ENCODE measurements around the gene HPGD. TPM values are rescaled to one million over a fixed set of nuclear protein-coding genes. Genes with fewer than 3 reads are reported as not detected.

HPGD gene
- total and polyA plus RNA-seq, 9 donors = 1.2 to 8.1 (median 5.1) TPM

DNA sequence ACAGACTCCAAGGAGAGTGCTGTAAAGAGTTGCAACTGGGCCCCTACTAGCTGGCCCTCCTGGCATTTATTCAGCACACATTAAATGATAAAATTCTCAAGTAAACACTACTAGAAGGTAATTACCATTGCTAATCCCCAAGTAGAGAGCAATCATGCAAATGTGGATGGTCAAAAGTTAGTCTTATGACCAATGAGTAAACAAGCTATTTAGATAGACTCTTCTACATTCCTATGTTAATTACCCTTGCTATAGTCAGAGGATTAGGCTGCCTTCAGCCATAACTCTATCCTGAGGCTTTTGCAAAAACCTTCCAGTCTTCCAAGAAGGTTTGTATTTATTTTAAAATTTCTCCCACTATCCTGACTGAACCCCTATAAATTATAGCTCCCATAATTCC, 28.3 kb upstream of the HPGD start:
- Histone ChIP-seq H3K27ac (ENCODE audit: low read length) (no peak overlapping the region), H3K27me3 (ENCODE audit: control insufficient read depth, insufficient read depth, low read length) (no peaks in the 10 kb centered on the region), H3K36me3 (ENCODE audit: control insufficient read depth, insufficient read depth, low read length) (no peaks in the 10 kb centered on the region), H3K4me1 (ENCODE audit: control insufficient read depth, insufficient read depth, low read length) (peaks cover 2% of the 10 kb centered on the region), H3K9me3 (replicated peaks; ENCODE audit: control insufficient read depth, low read depth, low read length) (no peaks in the 10 kb centered on the region), H3K4me3 (ENCODE audit: low read length) (no peak overlapping the region)
- no peak for DNase-seq

DNA sequence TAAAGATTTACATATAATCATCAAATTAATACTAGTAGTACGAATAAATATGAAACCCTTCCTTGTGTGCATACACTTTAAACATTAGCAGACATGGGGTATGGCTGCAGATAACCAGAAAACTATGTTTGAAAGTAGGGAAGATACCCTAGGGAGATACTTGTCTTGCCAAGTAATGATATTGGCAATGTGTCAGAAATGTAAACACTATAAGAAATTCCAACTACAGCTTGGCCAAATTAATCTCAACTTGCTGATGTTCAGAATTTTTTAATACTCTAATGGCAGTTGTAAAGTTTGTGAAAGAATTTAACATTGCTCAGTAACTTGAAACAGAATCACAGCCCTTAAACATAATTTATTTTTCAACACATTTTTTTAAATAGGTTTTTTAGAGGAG, 27.4 kb upstream of the HPGD start:
- peaks cover 2% of the 10 kb centered on the region for H3K4me1 ChIP-seq (ENCODE audit: control insufficient read depth, insufficient read depth, low read length)

DNA sequence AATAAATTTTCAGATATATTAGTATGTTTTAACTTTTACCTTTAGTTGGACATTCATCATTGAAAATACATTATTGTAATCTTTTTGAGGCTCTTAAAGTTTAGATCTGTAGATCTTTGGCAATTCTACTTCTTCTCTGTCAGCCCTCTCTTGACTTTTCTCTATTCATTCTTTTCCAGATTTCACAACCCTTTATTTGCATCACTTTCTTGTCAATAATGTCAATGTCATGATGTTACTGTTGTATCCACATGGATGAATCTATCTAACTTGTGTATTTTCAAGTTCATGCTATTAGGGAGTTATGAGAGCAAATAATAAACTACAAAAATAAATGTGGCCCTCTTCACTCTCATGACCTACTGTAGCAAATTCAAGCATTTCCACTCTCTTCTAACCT, 23.0 kb upstream of the HPGD start:
- Histone ChIP-seq H3K9me3 (replicated peaks; ENCODE audit: control insufficient read depth, low read depth, low read length) (no peaks in the 10 kb centered on the region), H3K4me1 (ENCODE audit: control insufficient read depth, insufficient read depth, low read length) (peaks cover under 1% of the 10 kb centered on the region), H3K4me3 (ENCODE audit: low read length) (no peak overlapping the region), H3K36me3 (ENCODE audit: control insufficient read depth, insufficient read depth, low read length) (no peaks in the 10 kb centered on the region), H3K27me3 (ENCODE audit: control insufficient read depth, insufficient read depth, low read length) (no peaks in the 10 kb centered on the region), H3K27ac (ENCODE audit: low read length) (no peak overlapping the region)
- no peak for DNase-seq

More for the DNA sequence above, 27.4 kb upstream of the HPGD start:
- H3K27ac ChIP-seq (ENCODE audit: low read length) = no peak overlapping the region
- no CpG with 5 or more reads among the region's 1 CpG for WGBS (ENCODE audit: insufficient coverage)
- peak; percentile 79 for DNase-seq
- H3K9me3 ChIP-seq (replicated peaks; ENCODE audit: control insufficient read depth, low read depth, low read length) = no peaks in the 10 kb centered on the region
- no peaks in the 10 kb centered on the region for H3K27me3 ChIP-seq (ENCODE audit: control insufficient read depth, insufficient read depth, low read length)
- H3K4me3 ChIP-seq (ENCODE audit: low read length) = no peak overlapping the region
- H3K36me3 ChIP-seq (ENCODE audit: control insufficient read depth, insufficient read depth, low read length) = no peaks in the 10 kb centered on the region

GRCh38 chr4:174544496-174544895, 22.2 kb upstream of the HPGD start:
- H3K27me3 ChIP-seq (ENCODE audit: control insufficient read depth, insufficient read depth, low read length) = no peaks in the 10 kb centered on the region
- no peak for DNase-seq
- WGBS (ENCODE audit: insufficient coverage) = no CpG with 5 or more reads among the region's 4 CpGs

GRCh38 chr4:174540175-174540574, 17.9 kb upstream of the HPGD start:
- Histone ChIP-seq H3K27me3 (ENCODE audit: control insufficient read depth, insufficient read depth, low read length) (no peaks in the 10 kb centered on the region), H3K4me3 (ENCODE audit: low read length) (no peak overlapping the region), H3K36me3 (ENCODE audit: control insufficient read depth, insufficient read depth, low read length) (no peaks in the 10 kb centered on the region), H3K9me3 (replicated peaks; ENCODE audit: control insufficient read depth, low read depth, low read length) (no peaks in the 10 kb centered on the region), H3K27ac (ENCODE audit: low read length) (no peak overlapping the region), H3K4me1 (ENCODE audit: control insufficient read depth, insufficient read depth, low read length) (no peaks in the 10 kb centered on the region)
- no peak for DNase-seq
- WGBS (ENCODE audit: insufficient coverage) = 87% methylated on average over 6 of the region's 10 CpGs

More at GRCh38 chr4:174544496-174544895, 22.2 kb upstream of the HPGD start:
- no peak overlapping the region for H3K4me3 ChIP-seq (ENCODE audit: low read length)
- no peaks in the 10 kb centered on the region for H3K36me3 ChIP-seq (ENCODE audit: control insufficient read depth, insufficient read depth, low read length)
- H3K9me3 ChIP-seq (replicated peaks; ENCODE audit: control insufficient read depth, low read depth, low read length) = no peaks in the 10 kb centered on the region
- no peak overlapping the region for H3K27ac ChIP-seq (ENCODE audit: low read length)
- H3K4me1 ChIP-seq (ENCODE audit: control insufficient read depth, insufficient read depth, low read length) = no peaks in the 10 kb centered on the region

- Histone ChIP-seq H3K27ac (ENCODE audit: low read length) (no peak overlapping the region), H3K4me1 (ENCODE audit: control insufficient read depth, insufficient read depth, low read length) (no peaks in the 10 kb centered on the region), H3K36me3 (ENCODE audit: control insufficient read depth, insufficient read depth, low read length) (no peaks in the 10 kb centered on the region), H3K27me3 (ENCODE audit: control insufficient read depth, insufficient read depth, low read length) (no peaks in the 10 kb centered on the region), H3K9me3 (replicated peaks; ENCODE audit: control insufficient read depth, low read depth, low read length) (no peaks in the 10 kb centered on the region), H3K4me3 (ENCODE audit: low read length) (no peak overlapping the region)
- no peak for DNase-seq
- 90% methylated on average over 2 of the region's 3 CpGs for WGBS (ENCODE audit: insufficient coverage)
Observed at GRCh38 chr4:174539571-174539970, 17.3 kb upstream of the HPGD start.

DNA sequence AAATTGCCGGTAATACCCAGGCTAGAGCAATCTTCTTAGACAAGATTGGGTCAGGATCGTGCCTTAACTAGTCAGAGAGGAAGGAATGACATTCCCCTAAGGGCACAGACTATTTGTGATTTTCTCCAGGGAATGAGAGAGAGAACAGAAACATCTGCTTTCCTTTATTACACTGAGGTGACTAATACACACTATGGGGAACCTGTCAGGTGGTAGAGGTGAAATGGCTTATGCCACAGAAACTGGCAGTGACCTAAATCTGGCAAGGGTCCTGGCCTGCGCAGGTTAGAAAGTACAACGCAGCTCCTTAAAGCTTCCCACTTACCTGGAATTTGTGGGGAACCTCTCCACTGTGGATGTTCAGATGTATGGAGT, 16.6 kb upstream of the HPGD start:
- no peaks in the 10 kb centered on the region for H3K36me3 ChIP-seq (ENCODE audit: control insufficient read depth, insufficient read depth, low read length)
- H3K27me3 ChIP-seq (ENCODE audit: control insufficient read depth, insufficient read depth, low read length) = no peaks in the 10 kb centered on the region
- WGBS (ENCODE audit: insufficient coverage) = 86% methylated on average over 1 of the region's 4 CpGs
- no peaks in the 10 kb centered on the region for H3K9me3 ChIP-seq (replicated peaks; ENCODE audit: control insufficient read depth, low read depth, low read length)
- no peak overlapping the region for H3K27ac ChIP-seq (ENCODE audit: low read length)
- H3K4me3 ChIP-seq (ENCODE audit: low read length) = no peak overlapping the region
- DNase-seq = no peak
- H3K4me1 ChIP-seq (ENCODE audit: control insufficient read depth, insufficient read depth, low read length) = no peaks in the 10 kb centered on the region

DNA sequence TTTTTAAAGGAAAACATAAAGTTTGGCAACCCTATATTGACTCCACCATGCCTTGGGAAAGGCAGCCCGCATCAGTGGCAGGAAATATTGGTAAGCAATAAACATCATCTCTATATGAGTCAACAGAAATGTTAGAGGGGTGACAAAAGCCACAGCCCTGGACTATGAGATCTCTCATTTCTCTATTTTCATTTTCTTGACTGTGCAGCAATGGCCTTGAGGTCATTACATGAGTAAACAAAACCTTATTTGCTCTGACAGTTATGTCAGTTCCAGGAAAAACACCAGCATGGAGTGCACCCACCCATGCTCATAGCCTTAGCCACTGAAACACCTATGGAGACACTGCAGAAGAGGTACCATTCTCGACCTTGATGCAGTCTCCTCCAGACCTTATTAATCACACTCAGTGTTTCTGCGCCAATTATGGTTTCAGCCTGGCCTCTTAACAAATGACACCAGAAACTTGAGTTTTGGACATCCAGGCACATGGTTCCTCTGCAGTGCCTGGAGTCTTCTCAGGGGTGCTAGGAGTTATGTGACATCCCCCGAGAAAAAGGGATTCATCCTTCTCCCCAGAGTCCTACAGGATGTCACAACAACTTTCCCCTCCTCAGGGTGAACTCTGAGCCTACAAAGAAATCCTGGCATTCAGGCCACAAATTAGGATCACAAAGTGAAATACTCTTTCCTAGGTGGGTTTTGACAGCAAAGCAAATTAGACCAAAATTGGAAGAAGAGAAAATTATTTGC, 16.0 kb upstream of the HPGD start:
- DNase-seq = no peak
- Histone ChIP-seq H3K27me3 (ENCODE audit: control insufficient read depth, insufficient read depth, low read length) (no peaks in the 10 kb centered on the region), H3K4me3 (ENCODE audit: low read length) (no peak overlapping the region), H3K9me3 (replicated peaks; ENCODE audit: control insufficient read depth, low read depth, low read length) (no peaks in the 10 kb centered on the region), H3K27ac (ENCODE audit: low read length) (no peak overlapping the region), H3K4me1 (ENCODE audit: control insufficient read depth, insufficient read depth, low read length) (no peaks in the 10 kb centered on the region), H3K36me3 (ENCODE audit: control insufficient read depth, insufficient read depth, low read length) (no peaks in the 10 kb centered on the region)
- 75% methylated on average over 2 of the region's 4 CpGs for WGBS (ENCODE audit: insufficient coverage)

DNA sequence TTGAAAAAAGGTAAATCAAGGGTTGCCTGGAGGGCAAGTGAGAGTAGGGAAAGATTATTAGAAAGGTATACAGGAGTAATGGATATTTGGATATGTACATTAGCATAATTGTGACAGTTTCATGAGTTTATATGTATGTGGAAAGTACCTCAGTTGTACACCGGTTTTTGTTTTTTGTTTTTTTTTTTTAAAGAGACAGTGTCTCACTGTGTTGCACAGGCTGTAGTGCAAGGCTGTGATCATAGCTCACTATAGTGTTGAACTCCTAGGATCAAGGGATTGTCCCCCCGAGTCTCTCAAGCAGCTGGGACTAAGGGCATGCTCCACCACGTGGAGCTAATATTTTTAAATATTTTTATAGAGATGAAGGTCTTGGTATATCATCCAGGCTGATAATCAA, 15.3 kb upstream of the HPGD start:
- Histone ChIP-seq H3K36me3 (ENCODE audit: control insufficient read depth, insufficient read depth, low read length) (no peaks in the 10 kb centered on the region), H3K4me3 (ENCODE audit: low read length) (no peak overlapping the region), H3K4me1 (ENCODE audit: control insufficient read depth, insufficient read depth, low read length) (no peaks in the 10 kb centered on the region), H3K27me3 (ENCODE audit: control insufficient read depth, insufficient read depth, low read length) (no peaks in the 10 kb centered on the region), H3K9me3 (replicated peaks; ENCODE audit: control insufficient read depth, low read depth, low read length) (no peaks in the 10 kb centered on the region), H3K27ac (ENCODE audit: low read length) (no peak overlapping the region)
- WGBS (ENCODE audit: insufficient coverage) = 71% methylated on average over 1 of the region's 3 CpGs
- DNase-seq = no peak

DNA sequence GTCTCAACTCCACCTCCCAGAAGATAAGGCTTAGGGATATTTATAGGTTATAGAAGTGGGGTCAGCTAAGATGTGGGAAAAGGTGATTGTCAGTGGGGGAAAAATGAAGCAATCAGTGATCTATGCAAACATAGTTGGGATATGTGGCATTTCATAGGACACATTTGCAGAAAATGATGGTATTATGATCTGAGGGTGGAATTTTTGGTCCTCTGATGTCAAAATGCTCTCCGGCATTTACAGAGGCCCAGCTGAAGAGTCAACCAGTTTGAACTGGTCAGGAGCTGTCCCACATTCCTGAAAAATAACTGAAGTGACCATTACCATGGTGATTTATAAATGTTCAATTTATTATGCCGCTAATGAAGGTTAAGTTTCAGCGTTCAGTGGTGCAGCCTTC, 12.2 kb upstream of the HPGD start:
- H3K27me3 ChIP-seq (ENCODE audit: control insufficient read depth, insufficient read depth, low read length) = no peaks in the 10 kb centered on the region
- DNase-seq = no peak
- no peak overlapping the region for H3K27ac ChIP-seq (ENCODE audit: low read length)
- H3K4me1 ChIP-seq (ENCODE audit: control insufficient read depth, insufficient read depth, low read length) = no peaks in the 10 kb centered on the region
- no peaks in the 10 kb centered on the region for H3K36me3 ChIP-seq (ENCODE audit: control insufficient read depth, insufficient read depth, low read length)
- no peaks in the 10 kb centered on the region for H3K9me3 ChIP-seq (replicated peaks; ENCODE audit: control insufficient read depth, low read depth, low read length)
- H3K4me3 ChIP-seq (ENCODE audit: low read length) = no peak overlapping the region
- WGBS (ENCODE audit: insufficient coverage) = 100% methylated on average over 1 of the region's 3 CpGs

DNA sequence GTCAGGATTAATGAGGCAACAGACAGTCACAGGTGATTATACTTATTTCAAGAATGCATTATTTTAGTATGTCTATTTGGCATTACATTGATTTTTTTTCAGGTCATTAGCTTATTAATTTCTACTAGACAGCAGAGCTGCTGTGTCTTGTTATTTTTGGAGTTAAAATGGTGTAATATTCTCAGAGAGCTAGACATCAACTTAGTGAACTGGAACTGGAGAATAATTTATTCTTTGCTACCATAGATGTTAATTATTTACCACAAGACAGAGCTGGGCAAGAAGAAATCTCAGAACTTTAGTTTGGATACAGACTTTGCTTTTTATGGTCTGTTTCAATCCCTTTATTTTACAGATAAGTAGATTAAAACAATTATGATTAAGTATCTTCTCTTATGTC, 10.2 kb upstream of the HPGD start:
- DNase-seq = no peak
- Histone ChIP-seq H3K4me1 (ENCODE audit: control insufficient read depth, insufficient read depth, low read length) (no peaks in the 10 kb centered on the region), H3K36me3 (ENCODE audit: control insufficient read depth, insufficient read depth, low read length) (no peaks in the 10 kb centered on the region), H3K9me3 (replicated peaks; ENCODE audit: control insufficient read depth, low read depth, low read length) (no peaks in the 10 kb centered on the region), H3K27me3 (ENCODE audit: control insufficient read depth, insufficient read depth, low read length) (no peaks in the 10 kb centered on the region), H3K4me3 (ENCODE audit: low read length) (no peak overlapping the region), H3K27ac (ENCODE audit: low read length) (no peak overlapping the region)

Data from muscle of leg (tissue), 11 donors.